GM04504 (cell line): Measurements from ENCODE around the gene HLA-F.
A peak's percentile ranks its signal among the peaks of the same experiment; 100 is the strongest.

Source experiments
- DNase-seq: peaks from one replicate; pipeline ENCODE4 v3.0.0-alpha.2; 2012; ENCODE audit warnings: low read depth

HLA-F gene

GRCh38 chr6:29723262-29723665 lies at the start of gene HLA-F:
HLA-F (plus strand) TSS chr6:29723434; CDS start chr6:29723464, 30 bp downstream.
- peak; percentile 80 for DNase-seq

- DNase-seq = no peak
Observed at GRCh38 chr6:29674008-29674407, 49.2 kb upstream of the HLA-F start.

- no peak for DNase-seq
Observed at GRCh38 chr6:29675561-29675960, 47.7 kb upstream of the HLA-F start.

GRCh38 chr6:29676981-29677601 lies 46.1 kb upstream of the HLA-F start:
- DNase-seq = no peak

- no peak for DNase-seq
Observed at GRCh38 chr6:29678114-29678513, 45.1 kb upstream of the HLA-F start.

GRCh38 chr6:29679962-29680361 lies 43.3 kb upstream of the HLA-F start:
- no peak for DNase-seq

GRCh38 chr6:29680416-29680815 lies 42.8 kb upstream of the HLA-F start:
- DNase-seq = no peak

GRCh38 chr6:29680904-29681303 lies 42.3 kb upstream of the HLA-F start, which contains the start of gene ZFP57:
ZFP57 (minus strand) TSS chr6:29681152; CDS start chr6:29677003, 4,149 bp downstream.
- DNase-seq = no peak

GRCh38 chr6:29681811-29682210 lies 41.4 kb upstream of the HLA-F start:
- no peak for DNase-seq

- DNase-seq = no peak
Observed at GRCh38 chr6:29685718-29686326, 37.4 kb upstream of the HLA-F start.

GRCh38 chr6:29694637-29695036 lies 28.6 kb upstream of the HLA-F start:
- DNase-seq = no peak

- DNase-seq = no peak
Observed at GRCh38 chr6:29696147-29697125, 26.8 kb upstream of the HLA-F start.

- no peak for DNase-seq
Observed at GRCh38 chr6:29702519-29703103, 20.6 kb upstream of the HLA-F start.

- DNase-seq = peak; percentile 34
Observed at GRCh38 chr6:29705389-29706231, 17.6 kb upstream of the HLA-F start.

- DNase-seq = no peak
Observed at GRCh38 chr6:29708432-29709179, 14.6 kb upstream of the HLA-F start.

GRCh38 chr6:29709188-29709587 lies 14.0 kb upstream of the HLA-F start:
- no peak for DNase-seq

GRCh38 chr6:29710281-29710941 lies 12.8 kb upstream of the HLA-F start:
- no peak for DNase-seq

GRCh38 chr6:29720863-29721262 lies 2.4 kb upstream of the HLA-F start:
- DNase-seq = no peak

- no peak for DNase-seq
Observed at GRCh38 chr6:29723666-29724588, 693 bp downstream of the HLA-F start.
